WTC11 (cell line): ENCODE results near the gene HOXD1. TPM values are rescaled to one million over a fixed set of nuclear protein-coding genes. Genes with fewer than 3 reads are reported as not detected.

Source experiments
- ATAC-seq: fragments of 200-7000 bp; cut with Tn5 transposase; 2 replicates; pipeline ENCODE4 v1.10.0; 2021; ENCODE audit warnings: mild to moderate bottlenecking, moderate library complexity
- CTCF ChIA-PET: fragments of 300-600 bp; sonication (Branson Sonifier 250); formaldehyde crosslinking; loops from one replicate; lab custom pipeline; 2021; ENCODE audit warnings: antibody characterized with exemption; lab: Charles Lee
- POLR2A ChIA-PET: fragments of 350-600 bp; sonication (Branson Sonifier 250); formaldehyde crosslinking; loops from one replicate; lab custom pipeline; 2021; ENCODE audit warnings: antibody characterized with exemption; lab: Charles Lee
- DNase-seq: peaks from one replicate; pipeline ENCODE4 v3.0.0; 2021; ENCODE audit warnings: low spot score
- H3K27ac Mint-ChIP-seq: 2 replicates; pipeline ENCODE4 v1.8.0; 2021; ENCODE audit warnings: mixed read lengths
- H3K27me3 Mint-ChIP-seq: 2 replicates; pipeline ENCODE4 v1.8.0; 2021; ENCODE audit warnings: low read depth, mild to moderate bottlenecking, moderate library complexity, mixed read lengths
- H3K36me3 Mint-ChIP-seq: 2 replicates; pipeline ENCODE4 v1.8.0; 2021; ENCODE audit warnings: mixed read lengths
- H3K4me1 Mint-ChIP-seq: 2 replicates; pipeline ENCODE4 v1.8.0; 2022; ENCODE audit warnings: mixed read lengths
- H3K4me3 Mint-ChIP-seq: 2 replicates; pipeline ENCODE4 v1.8.0; 2021; ENCODE audit warnings: mild to moderate bottlenecking, moderate library complexity, mixed read lengths
- H3K9me3 Mint-ChIP-seq: 2 replicates; pipeline ENCODE4 v1.8.0; 2021; ENCODE audit warnings: mixed read lengths
- CBFB ChIP-seq: sonication (generic); formaldehyde crosslinking; IDR thresholded peaks from 2 replicates; pipeline ENCODE4 v1.8.1; 2022; ENCODE audit warnings: mild to moderate bottlenecking, low read depth, missing genetic modification reagents
- ETV6 ChIP-seq: sonication (generic); formaldehyde crosslinking; IDR thresholded peaks from 2 replicates; pipeline ENCODE4 v1.8.1; 2022; ENCODE audit warnings: mild to moderate bottlenecking, missing genetic modification reagents
- FOXP1 ChIP-seq: sonication (generic); formaldehyde crosslinking; IDR thresholded peaks from 2 replicates; pipeline ENCODE4 v1.8.0; 2022; ENCODE audit warnings: missing genetic modification reagents, mild to moderate bottlenecking, moderate library complexity, borderline replicate concordance
- GABPB1 ChIP-seq: sonication (generic); formaldehyde crosslinking; IDR thresholded peaks from 2 replicates; pipeline ENCODE4 v1.8.1; 2023; ENCODE audit warnings: mild to moderate bottlenecking, missing genetic modification reagents
- JUN ChIP-seq: sonication (generic); formaldehyde crosslinking; IDR thresholded peaks from 2 replicates; pipeline ENCODE4 v1.8.0; 2023; ENCODE audit warnings: mild to moderate bottlenecking, missing genetic modification reagents
- NFATC4 ChIP-seq: fragments of 250-450 bp; sonication (Bioruptor Pico); IDR thresholded peaks from 2 replicates; pipeline ENCODE4 v1.9.0; 2021; ENCODE audit warnings: mild to moderate bottlenecking
- NR3C1 ChIP-seq: sonication (generic); formaldehyde crosslinking; conservative IDR thresholded peaks from 2 replicates; pipeline ENCODE4 v1.8.1; 2023; ENCODE audit warnings: low read depth, mild to moderate bottlenecking, missing genetic modification reagents
- OVOL2 ChIP-seq: fragments of 250-450 bp; sonication (Bioruptor Pico); IDR thresholded peaks from 2 replicates; pipeline ENCODE4 v1.9.0; 2021; ENCODE audit warnings: mild to moderate bottlenecking, borderline replicate concordance
- TCF7 ChIP-seq: sonication (generic); formaldehyde crosslinking; IDR thresholded peaks from 2 replicates; pipeline ENCODE4 v1.8.0; 2022; ENCODE audit warnings: mild to moderate bottlenecking, low read depth, missing genetic modification reagents, moderate library complexity
- TEAD4 ChIP-seq: sonication (generic); formaldehyde crosslinking; IDR thresholded peaks from 2 replicates; pipeline ENCODE4 v1.8.0; 2022; ENCODE audit warnings: mild to moderate bottlenecking, missing genetic modification reagents
- ZNF138 ChIP-seq: sonication (generic); formaldehyde crosslinking; conservative IDR thresholded peaks from 2 replicates; pipeline ENCODE4 v1.8.1; 2022; ENCODE audit warnings: mild to moderate bottlenecking, moderate library complexity, missing genetic modification reagents
- ZNF219 ChIP-seq: sonication (generic); formaldehyde crosslinking; IDR thresholded peaks from 2 replicates; pipeline ENCODE4 v1.8.0; 2023; ENCODE audit warnings: missing genetic modification reagents, mild to moderate bottlenecking, borderline replicate concordance
- ZNF263 ChIP-seq: sonication (generic); formaldehyde crosslinking; IDR thresholded peaks from 2 replicates; pipeline ENCODE4 v1.8.1; 2022; ENCODE audit warnings: low read depth, mild to moderate bottlenecking, moderate library complexity, missing genetic modification reagents
- total RNA-seq: library from RNA; stranded (reverse); gene quantifications from 3 replicates; pipeline ENCODE4 v1.2.3, GENCODE V29; 2021
- TF ChIP-seq, protein P1 (sequence below): fragments of 250-450 bp; sonication (Bioruptor Pico); IDR thresholded peaks from 2 replicates; pipeline ENCODE4 v1.9.0; 2021; ENCODE audit warnings: moderate library complexity, mild to moderate bottlenecking, inconsistent platforms, borderline replicate concordance
- TF ChIP-seq, protein P2 (sequence below): sonication (generic); formaldehyde crosslinking; IDR thresholded peaks from 2 replicates; pipeline ENCODE4 v1.8.1; 2022; ENCODE audit warnings: mild to moderate bottlenecking, moderate library complexity, missing genetic modification reagents
- TF ChIP-seq, protein P3 (sequence below): sonication (generic); formaldehyde crosslinking; IDR thresholded peaks from 2 replicates; pipeline ENCODE4 v1.8.1; 2023; ENCODE audit warnings: mild to moderate bottlenecking, missing genetic modification reagents
- TF ChIP-seq, protein P4 (sequence below): sonication (generic); formaldehyde crosslinking; IDR thresholded peaks from 2 replicates; pipeline ENCODE4 v1.8.1; 2022; ENCODE audit warnings: low read depth, mild to moderate bottlenecking, moderate library complexity, missing genetic modification reagents, borderline replicate concordance
- TF ChIP-seq, protein P5 (sequence below): sonication (generic); formaldehyde crosslinking; IDR thresholded peaks from 2 replicates; pipeline ENCODE4 v1.8.0; 2023; ENCODE audit warnings: missing genetic modification reagents, mild to moderate bottlenecking, borderline replicate concordance
- TF ChIP-seq, protein P6 (sequence below): sonication (generic); formaldehyde crosslinking; IDR thresholded peaks from 2 replicates; pipeline ENCODE4 v1.8.0; 2023; ENCODE audit warnings: missing genetic modification reagents

The HOXD1 gene
- total RNA-seq, 1 experiment from 2014 or later: 0.22 TPM

DNA sequence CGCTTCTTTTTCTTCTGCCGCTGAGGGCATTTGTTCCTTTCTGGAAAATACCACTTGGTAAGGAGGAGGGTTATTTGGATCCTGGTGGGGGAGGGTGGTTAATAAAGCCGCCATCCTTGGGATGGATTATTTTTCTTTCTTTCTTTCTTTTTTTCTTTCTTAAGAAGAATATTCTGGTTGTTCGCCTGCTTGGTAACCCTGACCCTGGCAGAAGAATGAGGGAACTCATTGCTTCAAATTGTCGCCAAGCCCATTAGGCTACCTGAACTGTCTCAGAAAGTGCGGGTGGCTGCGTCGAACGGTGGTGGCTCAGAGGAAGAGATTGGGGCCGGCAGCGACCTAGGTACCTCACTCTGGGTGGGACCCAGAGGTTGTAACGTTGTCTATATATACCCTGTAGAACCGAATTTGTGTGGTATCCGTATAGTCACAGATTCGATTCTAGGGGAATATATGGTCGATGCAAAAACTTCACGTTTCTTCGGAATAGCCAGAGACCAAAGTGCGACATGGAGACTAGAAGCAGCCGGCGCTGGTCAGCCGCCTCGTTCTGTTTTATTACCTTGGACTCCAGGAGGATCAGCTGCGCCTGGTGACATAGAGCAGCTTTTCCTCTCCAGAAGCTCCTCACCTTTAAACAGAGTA, 38.4 kb upstream of the HOXD1 start:
- no peak overlapping the region for H3K27ac Mint-ChIP-seq
- CTCF ChIA-PET: interaction anchor here (1.0 to 1.3 kb wide), 3 partner anchors 9 to 305 kb away, joined by 3 to 4 read pairs (median 3); no protein-coding TSS in a partner anchor
- H3K4me3 Mint-ChIP-seq: no peak overlapping the region
- no peaks in the 10 kb centered on the region for H3K36me3 Mint-ChIP-seq
- peaks cover 25% of the 10 kb centered on the region for H3K4me1 Mint-ChIP-seq
- POLR2A ChIA-PET: interaction anchor here (1.6 kb wide), 1 partner anchor 13 kb away, joined by 3 read pairs; no protein-coding TSS in a partner anchor
- ATAC-seq (no peak), DNase-seq (no peak)
- no peaks in the 10 kb centered on the region for H3K9me3 Mint-ChIP-seq
- H3K27me3 Mint-ChIP-seq: peaks cover 100% of the 10 kb centered on the region
- TF ChIP-seq, protein P1, sequence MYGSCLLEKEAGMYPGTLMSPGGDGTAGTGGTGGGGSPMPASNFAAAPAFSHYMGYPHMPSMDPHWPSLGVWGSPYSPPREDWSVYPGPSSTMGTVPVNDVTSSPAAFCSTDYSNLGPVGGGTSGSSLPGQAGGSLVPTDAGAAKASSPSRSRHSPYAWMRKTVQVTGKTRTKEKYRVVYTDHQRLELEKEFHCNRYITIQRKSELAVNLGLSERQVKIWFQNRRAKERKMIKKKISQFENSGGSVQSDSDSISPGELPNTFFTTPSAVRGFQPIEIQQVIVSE (CRISPR knock-in tag): no peak
- TF ChIP-seq ETV6 (no peak), FOXP1 (CRISPR knock-in tag) (no peak), TEAD4 (no peak), ZNF263 (CRISPR knock-in tag) (no peak), NR3C1 (CRISPR knock-in tag) (no peak), TCF7 (CRISPR knock-in tag) (no peak), ZNF219 (CRISPR knock-in tag) (no peak), ZNF138 (CRISPR knock-in tag) (no peak), JUN (CRISPR knock-in tag) (no peak), GABPB1 (CRISPR knock-in tag) (no peak), OVOL2 (CRISPR knock-in tag) (no peak), NFATC4 (CRISPR knock-in tag) (no peak), CBFB (CRISPR knock-in tag) (no peak)
- TF ChIP-seq, protein P2, sequence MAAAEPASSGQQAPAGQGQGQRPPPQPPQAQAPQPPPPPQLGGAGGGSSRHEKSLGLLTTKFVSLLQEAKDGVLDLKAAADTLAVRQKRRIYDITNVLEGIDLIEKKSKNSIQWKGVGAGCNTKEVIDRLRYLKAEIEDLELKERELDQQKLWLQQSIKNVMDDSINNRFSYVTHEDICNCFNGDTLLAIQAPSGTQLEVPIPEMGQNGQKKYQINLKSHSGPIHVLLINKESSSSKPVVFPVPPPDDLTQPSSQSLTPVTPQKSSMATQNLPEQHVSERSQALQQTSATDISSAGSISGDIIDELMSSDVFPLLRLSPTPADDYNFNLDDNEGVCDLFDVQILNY (CRISPR knock-in tag): no peak
- TF ChIP-seq, protein P3, sequence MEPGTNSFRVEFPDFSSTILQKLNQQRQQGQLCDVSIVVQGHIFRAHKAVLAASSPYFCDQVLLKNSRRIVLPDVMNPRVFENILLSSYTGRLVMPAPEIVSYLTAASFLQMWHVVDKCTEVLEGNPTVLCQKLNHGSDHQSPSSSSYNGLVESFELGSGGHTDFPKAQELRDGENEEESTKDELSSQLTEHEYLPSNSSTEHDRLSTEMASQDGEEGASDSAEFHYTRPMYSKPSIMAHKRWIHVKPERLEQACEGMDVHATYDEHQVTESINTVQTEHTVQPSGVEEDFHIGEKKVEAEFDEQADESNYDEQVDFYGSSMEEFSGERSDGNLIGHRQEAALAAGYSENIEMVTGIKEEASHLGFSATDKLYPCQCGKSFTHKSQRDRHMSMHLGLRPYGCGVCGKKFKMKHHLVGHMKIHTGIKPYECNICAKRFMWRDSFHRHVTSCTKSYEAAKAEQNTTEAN (CRISPR knock-in tag): no peak
- TF ChIP-seq, protein P4, sequence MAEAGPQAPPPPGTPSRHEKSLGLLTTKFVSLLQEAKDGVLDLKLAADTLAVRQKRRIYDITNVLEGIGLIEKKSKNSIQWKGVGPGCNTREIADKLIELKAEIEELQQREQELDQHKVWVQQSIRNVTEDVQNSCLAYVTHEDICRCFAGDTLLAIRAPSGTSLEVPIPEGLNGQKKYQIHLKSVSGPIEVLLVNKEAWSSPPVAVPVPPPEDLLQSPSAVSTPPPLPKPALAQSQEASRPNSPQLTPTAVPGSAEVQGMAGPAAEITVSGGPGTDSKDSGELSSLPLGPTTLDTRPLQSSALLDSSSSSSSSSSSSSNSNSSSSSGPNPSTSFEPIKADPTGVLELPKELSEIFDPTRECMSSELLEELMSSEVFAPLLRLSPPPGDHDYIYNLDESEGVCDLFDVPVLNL (CRISPR knock-in tag): no peak
- TF ChIP-seq, protein P5, sequence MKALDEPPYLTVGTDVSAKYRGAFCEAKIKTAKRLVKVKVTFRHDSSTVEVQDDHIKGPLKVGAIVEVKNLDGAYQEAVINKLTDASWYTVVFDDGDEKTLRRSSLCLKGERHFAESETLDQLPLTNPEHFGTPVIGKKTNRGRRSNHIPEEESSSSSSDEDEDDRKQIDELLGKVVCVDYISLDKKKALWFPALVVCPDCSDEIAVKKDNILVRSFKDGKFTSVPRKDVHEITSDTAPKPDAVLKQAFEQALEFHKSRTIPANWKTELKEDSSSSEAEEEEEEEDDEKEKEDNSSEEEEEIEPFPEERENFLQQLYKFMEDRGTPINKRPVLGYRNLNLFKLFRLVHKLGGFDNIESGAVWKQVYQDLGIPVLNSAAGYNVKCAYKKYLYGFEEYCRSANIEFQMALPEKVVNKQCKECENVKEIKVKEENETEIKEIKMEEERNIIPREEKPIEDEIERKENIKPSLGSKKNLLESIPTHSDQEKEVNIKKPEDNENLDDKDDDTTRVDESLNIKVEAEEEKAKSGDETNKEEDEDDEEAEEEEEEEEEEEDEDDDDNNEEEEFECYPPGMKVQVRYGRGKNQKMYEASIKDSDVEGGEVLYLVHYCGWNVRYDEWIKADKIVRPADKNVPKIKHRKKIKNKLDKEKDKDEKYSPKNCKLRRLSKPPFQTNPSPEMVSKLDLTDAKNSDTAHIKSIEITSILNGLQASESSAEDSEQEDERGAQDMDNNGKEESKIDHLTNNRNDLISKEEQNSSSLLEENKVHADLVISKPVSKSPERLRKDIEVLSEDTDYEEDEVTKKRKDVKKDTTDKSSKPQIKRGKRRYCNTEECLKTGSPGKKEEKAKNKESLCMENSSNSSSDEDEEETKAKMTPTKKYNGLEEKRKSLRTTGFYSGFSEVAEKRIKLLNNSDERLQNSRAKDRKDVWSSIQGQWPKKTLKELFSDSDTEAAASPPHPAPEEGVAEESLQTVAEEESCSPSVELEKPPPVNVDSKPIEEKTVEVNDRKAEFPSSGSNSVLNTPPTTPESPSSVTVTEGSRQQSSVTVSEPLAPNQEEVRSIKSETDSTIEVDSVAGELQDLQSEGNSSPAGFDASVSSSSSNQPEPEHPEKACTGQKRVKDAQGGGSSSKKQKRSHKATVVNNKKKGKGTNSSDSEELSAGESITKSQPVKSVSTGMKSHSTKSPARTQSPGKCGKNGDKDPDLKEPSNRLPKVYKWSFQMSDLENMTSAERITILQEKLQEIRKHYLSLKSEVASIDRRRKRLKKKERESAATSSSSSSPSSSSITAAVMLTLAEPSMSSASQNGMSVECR (CRISPR knock-in tag): no peak
- TF ChIP-seq, protein P6, sequence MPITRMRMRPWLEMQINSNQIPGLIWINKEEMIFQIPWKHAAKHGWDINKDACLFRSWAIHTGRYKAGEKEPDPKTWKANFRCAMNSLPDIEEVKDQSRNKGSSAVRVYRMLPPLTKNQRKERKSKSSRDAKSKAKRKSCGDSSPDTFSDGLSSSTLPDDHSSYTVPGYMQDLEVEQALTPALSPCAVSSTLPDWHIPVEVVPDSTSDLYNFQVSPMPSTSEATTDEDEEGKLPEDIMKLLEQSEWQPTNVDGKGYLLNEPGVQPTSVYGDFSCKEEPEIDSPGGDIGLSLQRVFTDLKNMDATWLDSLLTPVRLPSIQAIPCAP (CRISPR knock-in tag): no peak
